GM19035 (cell line): ENCODE measurements around the gene NME7.

Experiments
- ATAC-seq: cut with Tn5 transposase; IDR thresholded peaks from one replicate; pipeline ENCODE4 v1.9.1; 2021; ENCODE audit not compliant: unreplicated experiment

The NME7 gene

DNA sequence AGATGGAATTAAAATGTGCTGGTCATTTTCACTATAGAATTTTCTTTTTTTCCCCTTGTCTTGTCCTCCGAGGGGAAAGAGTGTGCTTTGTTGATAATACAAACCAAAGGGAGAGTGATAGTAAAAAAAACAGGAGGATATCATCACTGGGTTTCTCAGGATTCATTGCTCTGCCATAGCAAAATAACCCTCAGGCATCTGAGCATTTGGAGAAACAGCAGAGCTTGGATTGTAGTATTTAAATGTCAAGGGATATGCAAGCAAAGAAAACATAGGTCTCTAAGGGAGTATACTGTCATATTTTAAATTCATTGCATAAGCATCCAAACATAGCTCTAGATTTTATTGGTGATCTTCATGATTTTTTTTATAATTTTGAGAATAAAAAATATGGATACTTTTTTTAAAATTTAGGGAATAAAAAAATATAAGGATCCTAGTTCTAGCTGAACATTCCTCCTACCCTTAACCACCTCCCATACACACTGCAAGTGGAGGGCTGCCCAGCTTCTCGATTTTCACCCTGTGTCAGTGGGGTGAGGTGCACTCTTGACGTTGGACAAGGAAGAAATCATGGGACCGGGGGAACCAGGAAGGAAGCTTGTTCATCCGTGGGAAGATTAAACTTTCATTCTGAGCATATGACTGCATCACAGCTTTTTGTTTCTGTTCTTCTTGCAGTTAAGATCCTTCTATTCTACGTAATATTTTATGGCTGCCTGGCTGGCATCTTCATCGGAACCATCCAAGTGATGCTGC, 256.7 kb downstream of the NME7 start:
- no peak for ATAC-seq

- no peak for ATAC-seq
Observed at GRCh38 chr1:169110236-169110635, 257.4 kb downstream of the NME7 start.

DNA sequence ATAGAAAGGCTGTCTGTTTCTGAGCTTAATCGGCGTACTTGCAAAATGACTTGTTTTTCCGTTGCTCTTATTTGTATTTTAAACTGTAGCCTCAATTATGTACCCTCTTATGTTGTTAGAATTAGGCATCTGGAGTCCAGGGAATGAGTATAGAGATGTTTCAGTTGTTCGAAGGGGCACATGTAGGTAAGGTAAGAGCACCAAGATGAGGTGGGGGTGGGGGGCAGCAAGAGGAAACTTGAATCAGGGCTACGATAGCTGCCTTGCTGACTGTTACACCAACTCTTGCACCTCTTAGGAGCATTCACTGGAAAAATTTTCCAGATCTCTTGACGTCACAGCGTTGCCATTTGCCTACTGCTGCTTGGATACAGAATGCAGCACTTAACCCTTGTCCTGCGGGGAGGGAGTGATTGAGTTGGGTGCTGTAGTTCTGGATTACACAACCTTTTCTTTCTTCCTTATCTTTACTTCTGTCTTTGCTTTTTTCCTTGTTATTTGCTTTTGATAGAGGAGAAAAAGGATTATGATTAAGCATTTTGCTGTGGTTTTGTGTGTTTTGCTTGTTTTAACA, 257.9 kb downstream of the NME7 start:
- ATAC-seq, result no peak

- ATAC-seq, result no peak
Observed at GRCh38 chr1:169108863-169109560, 258.6 kb downstream of the NME7 start.

DNA sequence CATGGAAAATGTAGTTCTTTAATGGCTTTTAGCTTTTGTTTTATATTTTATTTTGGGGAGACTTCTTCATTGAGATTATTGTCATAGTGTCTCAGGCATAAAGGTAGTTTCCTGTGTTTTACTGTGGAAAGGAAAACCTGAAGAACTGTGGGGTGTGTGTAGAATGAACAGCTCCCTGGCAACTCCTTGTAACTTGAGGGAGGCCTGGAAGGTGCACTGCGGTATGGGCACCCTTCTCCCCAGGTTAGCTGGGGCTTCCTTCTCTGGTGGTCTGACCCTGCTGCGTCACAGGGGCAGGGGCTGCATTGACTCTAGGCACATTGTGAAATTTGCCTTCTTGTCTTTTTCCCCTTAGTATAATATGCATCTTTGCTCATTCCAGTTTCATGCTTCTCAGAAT, 259.4 kb downstream of the NME7 start:
- ATAC-seq, result no peak

- no peak for ATAC-seq
Observed at GRCh38 chr1:169107603-169108208, 259.9 kb downstream of the NME7 start.

DNA sequence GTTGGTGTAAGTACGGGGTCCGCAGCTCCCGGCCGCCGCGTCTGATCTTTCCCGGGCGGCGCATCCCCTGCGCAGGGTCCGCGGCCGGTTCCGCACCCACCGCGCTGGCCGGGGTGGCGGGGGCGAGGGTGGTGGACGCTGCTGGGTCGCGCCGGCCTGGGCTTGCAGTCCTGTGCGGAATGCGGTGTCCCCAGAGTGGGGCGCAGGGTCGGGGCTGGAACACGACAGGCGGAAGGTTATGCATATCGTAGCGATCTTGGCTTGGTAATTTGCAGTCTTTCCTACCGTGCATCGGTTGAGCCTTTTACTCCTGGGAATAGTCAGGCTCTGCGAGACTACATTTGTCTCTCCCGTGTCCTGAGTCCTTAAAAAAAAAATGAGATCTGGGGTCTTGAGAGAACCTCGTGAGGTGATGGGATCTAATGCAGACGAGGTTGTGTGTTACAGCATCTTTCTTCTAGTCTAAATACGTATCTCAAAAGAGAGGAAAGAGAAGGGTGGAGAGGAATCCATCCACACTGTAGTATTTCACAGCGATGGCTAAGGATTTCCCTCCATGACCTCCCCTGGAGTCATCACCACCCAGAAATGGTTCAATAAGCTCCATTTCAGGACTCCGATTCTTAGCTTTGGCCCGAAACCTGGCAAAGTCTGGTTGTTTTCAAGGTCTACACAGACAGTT, 260.5 kb downstream of the NME7 start:
- ATAC-seq, result no peak

DNA sequence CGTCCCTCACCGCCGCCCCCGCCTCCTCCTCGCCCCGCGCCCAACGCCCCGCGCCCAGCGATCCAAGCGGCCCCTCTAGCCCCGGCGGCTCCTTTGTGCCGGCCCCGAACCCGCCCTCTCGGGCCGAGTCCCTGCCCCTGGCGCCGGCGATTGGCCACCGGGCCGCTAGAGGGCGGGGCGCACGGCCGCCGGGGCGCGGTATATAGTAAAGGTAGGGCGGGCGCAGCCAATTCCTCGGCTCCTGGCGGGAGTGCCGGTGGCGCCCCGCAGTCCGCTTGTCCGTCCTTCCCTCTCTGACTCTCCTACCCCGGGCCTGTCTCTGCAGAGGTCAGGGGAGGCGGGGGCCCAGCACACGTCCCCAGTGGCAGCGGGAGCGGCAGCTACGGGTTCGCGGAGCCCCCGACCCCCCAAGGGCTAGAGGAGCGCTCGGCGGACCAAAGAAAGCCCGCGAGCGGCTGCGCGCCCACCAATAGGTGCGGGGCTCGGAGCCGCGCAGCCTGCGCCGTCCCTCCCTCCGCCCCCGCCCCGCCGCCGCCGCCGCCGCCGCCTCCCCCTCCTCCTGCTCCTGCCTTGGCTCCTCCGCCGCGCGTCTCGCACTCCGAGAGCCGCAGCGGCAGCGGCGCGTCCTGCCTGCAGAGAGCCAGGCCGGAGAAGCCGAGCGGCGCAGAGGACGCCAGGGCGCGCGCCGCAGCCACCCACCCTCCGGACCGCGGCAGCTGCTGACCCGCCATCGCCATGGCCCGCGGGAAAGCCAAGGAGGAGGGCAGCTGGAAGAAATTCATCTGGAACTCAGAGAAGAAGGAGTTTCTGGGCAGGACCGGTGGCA, 261.3 kb downstream of the NME7 start, which contains the start of gene ATP1B1:
TSS of gene ATP1B1 (plus strand) at position 596 of the 826 bp plus-strand sequence. CDS start at position 736, 140 bp downstream.
- ATAC-seq, result peak; percentile 90

- ATAC-seq, result peak; percentile 41
Observed at GRCh38 chr1:169105434-169106094, 262.0 kb downstream of the NME7 start.

DNA sequence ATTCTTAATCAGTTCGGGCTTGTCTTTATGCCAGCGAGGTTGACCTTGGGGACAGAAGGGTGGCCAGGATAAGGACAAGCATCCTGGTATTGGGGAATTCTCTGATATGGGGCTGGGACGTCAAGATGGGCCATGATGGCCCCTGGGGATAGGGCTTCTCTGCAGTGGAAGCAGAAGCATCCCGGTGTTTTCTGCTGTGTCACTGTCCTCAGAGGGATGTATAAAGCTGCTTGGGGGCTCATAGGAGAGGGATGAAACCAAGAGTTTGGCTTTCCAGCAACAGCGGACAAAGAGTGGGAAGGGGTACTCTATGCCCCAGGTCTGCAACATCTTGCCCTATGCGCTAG, 262.5 kb downstream of the NME7 start:
- no peak for ATAC-seq

GRCh38 chr1:169103480-169103893, 264.1 kb downstream of the NME7 start:
- ATAC-seq, result no peak

DNA sequence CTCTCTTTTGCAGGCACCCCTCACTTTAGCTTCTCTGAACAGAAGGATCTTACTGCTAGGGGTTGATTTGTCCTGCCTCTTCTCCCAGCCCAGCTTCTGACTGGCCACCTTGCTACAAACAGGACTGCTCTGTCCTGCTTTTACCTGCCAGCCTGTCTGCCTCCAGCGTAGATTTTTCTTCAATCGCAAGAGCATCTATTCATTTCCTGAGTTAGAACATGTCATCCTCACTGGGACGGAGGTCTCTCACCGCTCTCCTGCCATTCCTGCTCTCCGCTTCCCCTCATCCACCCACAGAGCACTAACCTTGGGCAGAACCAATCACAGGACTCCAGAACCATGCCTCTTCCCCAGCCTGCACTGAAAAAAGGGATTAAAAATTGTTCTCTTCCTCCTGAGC, 264.6 kb downstream of the NME7 start:
- no peak for ATAC-seq

- no peak for ATAC-seq
Observed at GRCh38 chr1:169102567-169102966, 265.0 kb downstream of the NME7 start.

DNA sequence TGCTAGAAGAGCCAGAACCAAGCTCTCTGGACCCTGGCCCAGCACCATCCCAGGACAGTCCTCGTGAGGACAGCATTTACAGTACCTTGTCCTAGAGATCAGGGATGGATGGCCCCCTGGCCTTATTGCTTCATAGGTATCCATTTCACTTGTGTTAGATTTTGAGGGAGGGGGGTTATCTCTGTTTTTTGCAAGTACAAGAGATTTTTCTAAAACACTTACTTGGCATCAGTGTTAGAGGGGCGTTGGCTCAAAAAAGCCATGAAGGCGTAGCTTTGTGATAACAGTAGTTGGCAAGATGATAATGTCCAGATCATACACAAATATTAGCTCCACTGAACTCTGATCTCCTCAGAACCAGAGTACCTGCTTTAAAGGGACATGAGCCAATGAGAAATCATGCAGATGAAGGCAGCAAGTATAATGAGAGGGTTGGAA, 266.9 kb downstream of the NME7 start:
- no peak for ATAC-seq

DNA sequence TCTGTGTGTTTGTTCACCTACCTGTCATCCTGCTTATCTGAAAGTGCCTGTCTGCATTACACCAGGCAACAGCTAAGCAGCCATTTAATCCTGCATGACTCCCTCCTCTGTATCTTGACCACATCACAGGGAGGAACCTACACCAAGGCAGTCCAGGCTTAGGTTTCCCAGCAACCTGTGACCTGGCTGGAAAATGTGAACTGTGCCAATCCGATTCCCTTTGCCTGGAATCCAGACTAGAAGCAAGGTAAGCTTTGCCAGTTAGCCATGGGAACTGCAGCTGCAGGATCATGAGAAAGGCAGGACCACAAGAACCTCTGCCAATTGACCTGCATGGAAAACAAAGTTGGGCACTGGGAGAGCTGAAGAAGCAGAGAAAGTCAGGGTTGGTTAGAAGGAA, 267.4 kb downstream of the NME7 start:
- no peak for ATAC-seq

DNA sequence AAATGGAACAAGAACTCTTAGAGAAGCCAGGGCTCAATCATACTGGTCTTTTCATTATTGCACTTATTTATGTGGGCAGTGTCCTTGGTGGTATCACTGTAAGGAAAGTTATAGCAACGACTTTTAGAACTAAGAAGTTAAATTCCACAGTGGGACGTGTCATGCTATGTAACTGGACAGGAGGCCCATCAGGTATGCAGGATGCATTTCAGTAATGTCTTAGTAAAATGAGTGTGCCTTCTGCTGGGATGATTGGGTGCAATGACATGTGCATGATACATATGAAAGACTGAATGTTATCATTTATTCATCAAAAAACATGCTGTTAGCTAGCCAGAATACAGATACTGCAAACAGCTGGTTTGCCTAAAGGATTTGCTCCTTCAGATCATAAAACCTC, 268.0 kb downstream of the NME7 start:
- ATAC-seq, result no peak

- no peak for ATAC-seq
Observed at GRCh38 chr1:169098380-169098779, 269.2 kb downstream of the NME7 start.

DNA sequence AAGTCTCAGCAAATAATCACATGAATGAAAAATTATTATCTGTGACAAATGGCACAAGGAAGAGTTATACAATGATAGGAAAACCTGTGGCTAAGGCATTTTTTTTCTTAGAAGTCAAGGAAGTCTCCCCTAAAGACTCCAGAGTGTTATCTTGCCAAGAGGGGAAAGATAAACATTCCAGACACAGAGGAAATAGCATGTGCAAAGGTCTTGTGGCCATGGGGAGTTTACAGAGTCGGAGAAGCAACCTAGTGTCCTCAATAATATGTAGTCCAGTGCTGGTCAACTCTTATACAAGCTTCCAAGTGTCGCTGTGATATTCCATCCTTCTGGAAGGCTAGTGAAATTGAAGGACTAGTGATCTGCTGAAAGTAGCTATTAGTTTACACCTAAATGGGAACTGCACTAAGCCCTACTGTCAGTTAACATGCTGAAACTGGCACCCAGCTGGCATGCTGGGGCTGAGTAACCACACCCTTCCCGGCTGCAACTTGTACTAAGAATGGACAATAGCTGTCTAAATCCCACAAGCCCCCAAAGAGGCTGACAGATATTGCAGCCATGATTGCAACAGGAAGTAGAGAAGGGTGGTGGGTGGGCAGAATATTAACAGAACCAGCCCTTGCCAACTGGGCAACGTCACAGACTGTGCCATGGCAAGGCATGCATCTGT, 272.6 kb downstream of the NME7 start:
- ATAC-seq, result no peak

DNA sequence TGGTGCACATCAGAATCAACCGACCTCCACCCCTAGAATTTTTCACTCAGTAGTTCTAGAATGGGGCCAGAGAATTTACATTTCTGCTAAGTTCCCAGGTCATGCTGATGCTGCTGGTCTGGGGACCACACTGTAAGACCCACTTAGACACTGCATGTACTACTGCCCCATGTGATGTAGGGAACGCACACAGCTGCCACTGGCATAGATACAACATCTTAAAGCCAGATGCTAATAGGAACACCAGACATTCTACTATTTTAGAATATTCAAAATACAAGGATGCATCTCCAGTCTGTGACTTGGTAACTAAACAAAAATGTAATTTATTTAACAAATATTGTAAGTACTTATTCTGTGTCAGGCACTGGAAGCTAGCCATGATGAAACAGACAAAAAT, 275.2 kb downstream of the NME7 start:
- ATAC-seq, result no peak
